22Rv1 (cell line): ENCODE measurements around the gene UGT2B7.
"Not testable (repeated sequence)": the region's sequence is repeated elsewhere in the genome, so short reads cannot be mapped to it uniquely, and the experiment has no call there.

Experiments used
- ZFX ChIP-seq: fragments of 450-650 bp; IDR thresholded peaks from 2 replicates; pipeline ENCODE4 v1.6.1; 2017; ENCODE audit warnings: antibody characterized with exemption, borderline replicate concordance
- TF ChIP-seq, protein P1 (sequence below): fragments of 450-650 bp; IDR thresholded peaks from 2 replicates; pipeline ENCODE4 v1.5.1; 2017; ENCODE audit warnings: mild to moderate bottlenecking

GRCh38 chr4:69115151-69115850 is 19.0 kb downstream of the UGT2B7 start:
- TF ChIP-seq, protein P1, sequence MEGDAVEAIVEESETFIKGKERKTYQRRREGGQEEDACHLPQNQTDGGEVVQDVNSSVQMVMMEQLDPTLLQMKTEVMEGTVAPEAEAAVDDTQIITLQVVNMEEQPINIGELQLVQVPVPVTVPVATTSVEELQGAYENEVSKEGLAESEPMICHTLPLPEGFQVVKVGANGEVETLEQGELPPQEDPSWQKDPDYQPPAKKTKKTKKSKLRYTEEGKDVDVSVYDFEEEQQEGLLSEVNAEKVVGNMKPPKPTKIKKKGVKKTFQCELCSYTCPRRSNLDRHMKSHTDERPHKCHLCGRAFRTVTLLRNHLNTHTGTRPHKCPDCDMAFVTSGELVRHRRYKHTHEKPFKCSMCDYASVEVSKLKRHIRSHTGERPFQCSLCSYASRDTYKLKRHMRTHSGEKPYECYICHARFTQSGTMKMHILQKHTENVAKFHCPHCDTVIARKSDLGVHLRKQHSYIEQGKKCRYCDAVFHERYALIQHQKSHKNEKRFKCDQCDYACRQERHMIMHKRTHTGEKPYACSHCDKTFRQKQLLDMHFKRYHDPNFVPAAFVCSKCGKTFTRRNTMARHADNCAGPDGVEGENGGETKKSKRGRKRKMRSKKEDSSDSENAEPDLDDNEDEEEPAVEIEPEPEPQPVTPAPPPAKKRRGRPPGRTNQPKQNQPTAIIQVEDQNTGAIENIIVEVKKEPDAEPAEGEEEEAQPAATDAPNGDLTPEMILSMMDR: not testable (repeated sequence)
- not testable (repeated sequence) for TF ChIP-seq ZFX
